ENCODE results near the gene MCM7.

The MCM7 gene

DNA sequence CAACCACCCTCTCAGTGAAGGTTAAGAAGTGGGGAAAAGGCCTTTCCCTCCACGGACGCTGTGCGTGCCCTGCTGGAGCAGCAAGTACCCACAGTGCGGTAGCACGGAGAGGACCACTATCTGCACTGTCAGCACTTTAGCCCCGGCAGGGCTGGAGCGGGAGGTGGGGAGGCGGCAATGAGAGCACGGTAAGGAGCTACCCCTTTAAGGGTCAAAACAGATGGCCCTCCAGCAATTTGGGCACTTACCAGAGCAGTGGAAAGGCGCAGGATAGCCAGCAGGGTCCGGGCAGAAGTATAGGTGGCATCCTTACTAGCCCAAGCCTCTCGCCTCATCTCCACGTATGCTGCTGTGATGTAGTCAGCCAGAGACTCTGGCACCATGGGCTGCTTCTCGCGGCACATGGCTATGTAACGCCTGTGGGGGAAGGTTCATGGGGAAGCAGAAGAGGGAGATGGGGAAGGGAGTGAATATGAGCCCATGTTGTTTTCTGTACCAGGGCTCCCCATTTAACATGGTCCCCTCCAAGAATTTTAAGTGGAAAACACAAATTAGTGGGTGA, 7.2 kb downstream of the MCM7 start:
- DNase-seq (ENCODE audit: low read depth, low spot score): no peak

DNA sequence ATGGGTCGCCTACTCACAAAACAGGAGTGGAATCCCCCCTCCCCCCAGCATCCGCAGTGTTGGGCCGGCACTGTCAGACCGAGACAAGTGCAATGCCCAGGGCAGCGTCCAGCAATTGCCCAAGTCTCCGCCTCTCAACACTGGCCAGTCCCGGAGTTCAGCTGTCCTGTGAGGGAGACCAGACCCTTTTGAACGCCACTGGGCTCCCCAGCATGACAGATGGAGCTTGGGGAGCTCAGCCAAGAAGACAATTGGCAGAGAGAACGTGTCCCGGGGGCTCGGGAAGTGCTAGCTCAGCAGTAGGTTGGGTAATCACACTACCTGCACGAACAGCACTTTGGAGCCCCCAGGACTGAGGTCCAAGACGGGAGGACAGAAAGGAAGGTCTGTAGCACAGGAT, 7.7 kb downstream of the MCM7 start:
- DNase-seq (ENCODE audit: low read depth, low spot score): no peak

DNA sequence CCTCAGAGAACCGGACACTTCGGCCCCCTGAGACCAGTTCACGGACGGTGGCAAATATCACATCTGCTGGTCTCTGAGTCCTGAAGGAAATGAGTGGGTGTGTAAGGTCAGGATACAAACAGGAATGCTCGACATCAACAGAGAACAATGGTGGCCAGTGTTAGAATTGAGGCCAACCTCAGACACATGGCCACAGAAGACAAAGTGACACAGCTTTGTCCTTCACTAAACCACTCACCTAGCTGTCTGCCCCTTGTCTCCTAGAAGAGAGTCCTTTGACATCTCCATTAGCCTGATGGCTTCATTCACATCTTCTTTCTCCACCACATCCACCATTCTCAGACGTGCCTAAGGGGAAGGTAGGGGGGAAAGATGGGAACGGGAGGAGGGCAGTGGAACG, 8.1 kb downstream of the MCM7 start:
- DNase-seq (ENCODE audit: low read depth, low spot score): no peak

DNA sequence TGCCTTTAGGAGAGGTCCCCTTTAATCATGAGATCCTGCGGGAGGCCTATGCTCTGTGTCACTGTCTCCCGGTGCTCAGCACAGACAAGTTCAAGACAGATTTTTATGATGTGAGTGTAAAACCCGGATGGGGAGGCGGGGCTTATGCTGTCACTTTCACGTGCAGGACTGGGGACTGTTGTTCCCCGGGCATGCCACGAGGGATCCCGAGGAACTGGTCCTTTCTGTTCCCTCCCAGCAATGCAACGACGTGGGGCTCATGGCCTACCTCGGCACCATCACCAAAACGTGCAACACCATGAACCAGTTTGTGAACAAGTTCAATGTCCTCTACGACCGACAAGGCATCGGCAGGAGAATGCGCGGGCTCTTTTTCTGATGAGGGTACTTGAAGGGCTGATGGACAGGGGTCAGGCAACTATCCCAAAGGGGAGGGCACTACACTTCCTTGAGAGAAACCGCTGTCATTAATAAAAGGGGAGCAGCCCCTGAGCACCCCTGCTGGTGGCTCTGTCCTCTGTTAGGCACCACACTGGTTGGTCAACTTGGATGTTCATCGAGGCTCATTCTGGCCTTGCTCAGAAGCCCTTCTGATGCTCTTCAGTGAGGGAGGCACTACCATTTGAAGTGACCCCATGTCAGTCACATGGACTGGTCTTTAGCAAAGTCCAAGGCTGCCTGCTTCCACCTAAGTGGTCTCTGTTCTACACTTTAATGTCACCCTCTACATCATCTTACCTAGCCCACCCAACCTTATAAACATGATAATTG, 9.6 kb downstream of the MCM7 start:
- no peak for DNase-seq (ENCODE audit: low read depth, low spot score)

DNA sequence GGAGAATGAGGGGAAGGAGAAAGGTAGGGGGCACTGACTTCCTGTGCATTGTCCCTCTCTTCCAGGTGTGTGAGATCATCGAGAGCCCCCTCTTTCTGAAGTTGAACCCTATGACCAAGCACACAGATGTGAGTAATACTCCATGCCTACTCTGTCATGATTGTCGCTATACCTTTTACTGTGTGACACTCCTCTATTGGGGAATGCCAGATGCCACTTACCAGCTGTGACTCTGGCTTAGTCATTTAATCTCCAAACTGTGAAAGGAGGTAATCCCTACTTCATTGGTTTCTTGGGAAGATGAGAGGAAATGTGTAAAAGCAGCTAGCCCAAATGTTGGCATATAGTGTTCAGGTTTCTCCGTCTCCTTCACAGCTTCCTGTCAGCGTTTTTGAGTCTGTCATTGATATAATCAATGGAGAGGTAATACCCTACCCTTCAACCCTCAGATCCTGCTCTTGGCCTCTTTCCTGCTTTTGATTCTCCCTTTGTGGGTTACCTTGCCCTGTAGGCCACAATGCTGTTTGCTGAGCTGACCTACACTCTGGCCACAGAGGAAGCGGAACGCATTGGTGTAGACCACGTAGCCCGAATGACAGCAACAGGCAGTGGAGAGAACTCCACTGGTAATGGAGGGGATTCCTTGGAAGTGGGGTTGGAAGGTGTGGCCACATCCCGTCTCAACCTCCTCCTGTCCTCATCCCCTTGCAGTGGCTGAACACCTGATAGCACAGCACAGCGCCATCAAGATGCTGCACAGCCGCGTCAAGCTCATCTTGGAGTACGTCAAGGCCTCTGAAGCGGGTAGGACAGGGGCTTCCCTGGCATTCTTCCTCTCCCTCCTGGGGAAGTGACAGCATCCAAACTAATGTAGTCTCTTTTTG, 10.4 kb downstream of the MCM7 start:
- DNase-seq (ENCODE audit: low read depth, low spot score): no peak

DNA sequence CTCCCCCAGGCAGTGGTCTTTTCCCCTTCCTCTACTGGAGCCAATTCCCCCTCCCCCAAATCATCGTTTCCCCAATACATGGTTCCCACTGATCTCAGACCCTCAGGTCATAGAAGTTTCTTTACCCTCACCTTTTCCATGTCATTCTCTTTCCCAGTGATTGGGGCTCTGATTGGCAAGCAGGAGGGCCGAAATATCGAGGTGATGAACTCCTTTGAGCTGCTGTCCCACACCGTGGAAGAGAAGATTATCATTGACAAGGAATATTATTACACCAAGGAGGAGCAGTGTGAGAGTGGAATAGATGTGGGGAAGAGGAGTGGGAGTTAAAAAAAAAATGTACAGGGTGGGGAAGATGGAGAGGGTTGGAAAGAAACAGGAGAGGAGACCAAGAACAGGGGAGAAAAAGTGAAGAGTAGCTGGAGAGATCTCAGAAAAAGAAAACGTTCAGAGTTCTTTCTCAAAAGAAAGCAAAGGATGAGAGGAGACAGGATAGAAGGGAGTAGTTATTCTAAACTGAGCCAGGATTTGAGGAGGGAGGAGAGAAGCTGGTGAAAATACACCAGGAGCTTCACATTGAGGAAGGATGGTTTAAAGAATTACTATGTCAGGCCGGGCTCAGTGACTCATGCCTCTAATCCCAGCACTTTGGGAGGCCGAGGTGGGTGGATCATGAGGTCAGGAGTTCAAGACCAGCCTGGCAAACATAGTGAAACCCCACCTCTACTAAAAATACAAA, 11.6 kb downstream of the MCM7 start:
- no peak for DNase-seq (ENCODE audit: low read depth, low spot score)

DNA sequence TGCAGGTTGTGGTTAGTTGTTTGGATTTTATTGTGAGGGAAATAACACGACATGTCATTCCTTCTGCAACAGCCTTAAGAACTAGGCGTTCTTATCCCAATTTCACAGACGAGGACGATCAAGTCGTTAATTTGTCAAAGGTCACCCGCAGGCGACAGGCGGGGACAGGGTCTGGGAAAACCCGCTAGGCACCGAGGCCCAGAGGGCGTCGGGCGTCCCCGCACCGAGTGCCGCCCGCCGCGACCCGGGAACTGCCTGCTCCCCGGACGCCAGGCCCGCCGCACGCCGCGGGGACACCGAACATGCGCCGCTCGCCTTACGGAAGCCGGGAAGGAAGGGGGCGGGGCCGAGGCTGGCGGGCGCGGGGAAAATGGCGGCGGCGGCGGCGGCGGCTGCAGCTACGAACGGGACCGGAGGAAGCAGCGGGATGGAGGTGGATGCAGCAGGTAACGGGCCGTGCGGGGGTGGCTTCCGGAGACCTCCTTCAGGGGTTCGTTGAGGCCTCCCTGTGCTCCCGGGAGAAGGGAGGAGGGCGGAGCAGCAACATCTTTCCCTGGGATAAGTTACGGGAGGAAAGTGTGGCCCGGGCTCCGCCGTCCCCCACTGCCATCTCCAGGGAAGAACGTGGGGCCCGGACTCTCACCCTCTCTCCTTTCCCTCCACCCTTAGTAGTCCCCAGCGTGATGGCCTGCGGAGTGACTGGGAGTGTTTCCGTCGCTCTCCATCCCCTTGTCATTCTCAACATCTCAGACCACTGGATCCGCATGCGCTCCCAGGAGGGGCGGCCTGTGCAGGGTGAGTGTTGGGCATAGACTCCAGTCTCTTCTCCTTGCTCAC, 12.4 kb downstream of the MCM7 start, which contains the start of gene COPS6:
TSS of gene COPS6 (plus strand) at position 349 of the 837 bp plus-strand sequence. CDS start at position 371, 22 bp downstream.
- peak; percentile 76 for DNase-seq (ENCODE audit: low read depth, low spot score)

DNA sequence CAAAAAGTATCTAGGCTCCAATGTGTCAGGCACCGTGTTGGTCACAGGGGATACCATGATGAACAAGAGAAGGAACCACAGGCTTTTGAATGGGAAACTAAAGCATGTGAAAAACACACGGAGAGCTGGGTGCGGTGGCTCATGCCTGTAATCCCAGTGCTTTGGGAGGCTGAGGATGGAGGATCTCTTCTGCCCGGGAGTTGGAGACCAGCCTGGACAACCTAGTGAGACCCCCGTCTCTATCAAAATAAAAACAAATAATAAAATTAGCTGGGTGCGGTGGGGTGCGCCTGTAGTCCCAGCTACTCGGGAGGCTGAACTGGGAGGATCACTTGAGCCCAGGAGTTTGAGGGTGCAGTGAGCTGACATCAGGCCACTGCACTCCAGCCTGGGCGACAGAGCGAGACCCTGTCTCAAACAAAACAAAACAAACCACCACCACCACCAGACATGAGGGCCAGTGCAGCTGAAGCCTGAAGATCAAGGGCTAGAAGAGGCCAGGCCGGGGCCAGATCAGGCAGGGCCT, 13.0 kb downstream of the MCM7 start:
- DNase-seq (ENCODE audit: low read depth, low spot score): no peak

DNA sequence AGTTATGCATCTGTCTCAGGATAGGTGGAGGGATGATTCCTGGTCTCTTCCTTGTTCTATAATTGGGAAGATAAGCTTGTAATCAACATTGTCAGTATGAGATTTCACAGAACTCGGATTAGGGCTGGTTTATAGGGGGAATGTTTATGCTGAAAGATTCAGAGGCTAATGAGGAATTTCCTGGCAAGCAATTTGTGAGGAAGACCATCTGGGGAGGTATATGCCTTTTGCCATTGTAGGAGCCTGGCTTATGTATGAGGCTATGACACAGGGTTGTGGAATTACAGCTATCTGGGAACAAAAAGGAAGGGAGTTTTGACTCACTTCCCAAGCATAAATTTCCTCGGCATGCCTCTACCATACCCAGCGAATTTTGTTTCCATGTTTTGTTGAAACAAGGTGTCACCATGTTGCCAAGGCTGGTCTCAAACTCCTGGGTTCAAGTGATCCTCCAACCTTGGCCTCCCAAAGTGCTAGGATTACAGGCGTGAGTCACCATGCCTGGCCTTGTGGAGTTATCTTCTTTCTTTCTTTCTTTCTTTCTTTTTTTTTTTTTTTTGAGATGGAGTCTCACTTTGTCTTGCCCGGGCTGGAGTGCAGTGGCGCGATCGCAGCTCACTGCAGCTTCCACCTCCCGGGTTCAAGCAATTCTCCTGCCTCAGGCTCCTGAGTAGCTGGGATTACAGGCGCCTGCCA, 14.0 kb downstream of the MCM7 start:
- no peak for DNase-seq (ENCODE audit: low read depth, low spot score)

DNA sequence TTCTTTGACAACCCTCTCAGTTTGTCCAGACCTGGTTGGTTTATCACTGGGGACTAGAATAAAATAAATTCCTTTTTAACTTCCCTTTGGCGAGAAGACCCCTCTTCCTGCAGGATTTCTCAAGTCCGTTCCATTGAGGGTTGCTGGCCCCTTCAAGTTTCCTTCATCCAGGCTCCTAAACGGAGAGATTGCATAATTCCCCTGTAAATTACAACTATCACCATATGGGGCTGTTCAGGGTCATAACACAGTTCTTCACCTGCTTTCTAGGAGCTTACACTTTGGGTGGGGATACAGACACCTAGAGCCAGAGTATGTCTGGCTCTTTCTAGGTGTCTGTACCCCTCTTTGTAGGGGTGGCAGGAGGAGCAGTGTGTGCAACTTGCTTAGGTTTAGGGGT, 15.7 kb downstream of the MCM7 start:
- no peak for DNase-seq (ENCODE audit: low read depth, low spot score)

DNA sequence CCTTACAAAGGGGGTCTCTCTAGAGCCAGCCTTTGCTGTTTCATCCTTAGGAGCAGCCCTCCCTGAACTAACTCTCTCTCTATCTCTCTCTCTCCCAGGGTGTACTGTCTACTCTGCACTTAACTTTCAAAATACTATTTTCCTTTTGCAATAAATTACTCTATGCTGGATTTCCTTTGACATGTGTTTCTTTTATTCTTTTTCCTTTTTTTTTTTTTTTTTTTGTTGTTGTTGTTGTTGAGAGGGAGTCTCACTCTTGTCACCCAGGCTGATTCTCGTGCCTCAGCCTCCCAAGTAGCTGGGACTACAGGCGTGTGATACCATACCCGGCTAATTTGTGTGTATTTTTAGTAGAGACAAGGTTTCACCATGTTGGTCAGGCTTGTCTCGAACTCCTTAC, 18.2 kb downstream of the MCM7 start:
- no peak for DNase-seq (ENCODE audit: low read depth, low spot score)

DNA sequence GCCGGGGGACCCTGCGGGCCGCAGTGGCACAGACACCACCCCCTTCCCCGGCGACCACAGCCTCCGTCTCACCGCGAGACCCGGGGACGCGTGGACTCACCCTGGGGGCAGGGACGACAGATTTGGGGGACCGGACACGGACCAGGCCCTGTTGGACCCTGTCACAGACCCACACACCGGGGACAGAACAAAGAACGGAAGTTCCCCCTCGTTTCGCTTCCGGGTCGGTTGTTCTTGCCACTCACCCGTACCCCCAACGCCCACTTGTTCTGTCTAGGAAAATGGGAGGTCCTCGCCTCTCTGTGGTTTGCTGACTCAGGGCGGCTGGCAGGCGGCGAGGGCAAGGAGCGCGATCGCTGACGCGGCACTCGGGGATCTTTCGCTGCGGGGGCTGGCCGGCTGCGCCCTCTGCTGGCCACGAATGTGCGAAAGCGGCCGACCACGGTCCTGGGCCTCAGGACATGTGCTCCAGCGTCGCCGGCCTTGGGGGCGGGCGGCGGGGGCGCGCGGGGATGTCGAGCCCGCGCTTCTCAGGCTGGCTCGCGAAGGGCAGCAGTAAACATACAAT, 19.6 kb downstream of the MCM7 start, which contains the start of gene ZNF3:
TSS of gene ZNF3 (minus strand) at position 189 of the 568 bp plus-strand sequence. CDS start 4,366 bp downstream, outside the sequence.
- peak; percentile 96 for DNase-seq (ENCODE audit: low read depth, low spot score)

DNA sequence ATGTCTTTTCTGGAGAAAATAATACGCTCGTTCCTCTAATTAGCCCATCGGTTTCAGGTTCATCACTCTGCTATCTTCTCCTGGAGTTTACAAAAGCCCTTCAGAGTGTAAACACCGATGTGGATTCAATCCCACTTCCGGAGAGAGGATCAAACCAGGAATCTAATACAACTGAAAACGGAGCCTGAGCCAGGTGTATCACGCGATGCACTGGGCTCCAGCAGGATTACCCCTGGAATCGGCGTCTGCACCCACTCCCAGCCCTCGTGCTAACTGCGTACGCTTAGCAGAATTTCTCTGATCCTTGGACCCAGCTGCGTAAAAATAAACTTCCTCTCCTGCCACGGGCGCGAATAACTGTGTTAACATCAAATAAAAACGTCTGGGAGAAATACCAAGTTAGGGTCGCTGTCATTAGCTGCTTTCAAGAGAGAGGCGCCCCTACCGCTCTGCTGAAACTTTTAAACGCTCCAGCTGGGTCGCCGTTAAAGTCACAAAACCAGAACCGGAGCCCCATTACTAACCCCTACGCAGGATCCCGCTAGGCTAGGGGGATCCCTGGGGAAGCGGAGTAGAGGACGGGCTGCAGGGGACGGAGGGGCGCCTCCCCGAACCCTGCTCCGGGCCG, 20.2 kb downstream of the MCM7 start:
- no peak for DNase-seq (ENCODE audit: low read depth, low spot score)

DNA sequence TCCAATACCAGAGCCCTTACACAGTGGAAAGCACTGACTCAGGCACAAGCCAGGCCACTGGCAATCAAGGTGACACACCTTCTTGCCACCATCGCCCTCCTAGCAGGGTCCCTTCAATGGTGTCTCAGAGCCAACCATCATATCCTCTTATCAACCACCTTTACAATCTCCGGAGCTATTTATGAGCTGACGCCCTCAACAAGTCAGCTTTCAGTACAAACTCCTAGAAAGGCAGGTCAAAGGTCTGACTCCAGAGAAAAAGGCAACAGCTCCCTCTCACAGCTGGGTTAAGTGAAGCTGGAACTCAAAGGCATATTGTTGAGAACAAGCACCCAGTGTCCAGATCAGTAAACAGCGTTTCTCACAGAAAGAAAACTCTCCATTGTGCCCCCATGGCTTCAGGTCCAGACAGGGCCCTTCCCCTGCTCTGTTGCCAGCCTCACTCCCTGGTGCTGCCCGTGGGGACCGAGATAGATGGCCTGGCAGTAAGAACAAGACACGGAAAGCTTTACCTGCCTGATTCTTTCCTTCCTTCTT, 22.1 kb downstream of the MCM7 start:
- DNase-seq (ENCODE audit: low read depth, low spot score): no peak

DNA sequence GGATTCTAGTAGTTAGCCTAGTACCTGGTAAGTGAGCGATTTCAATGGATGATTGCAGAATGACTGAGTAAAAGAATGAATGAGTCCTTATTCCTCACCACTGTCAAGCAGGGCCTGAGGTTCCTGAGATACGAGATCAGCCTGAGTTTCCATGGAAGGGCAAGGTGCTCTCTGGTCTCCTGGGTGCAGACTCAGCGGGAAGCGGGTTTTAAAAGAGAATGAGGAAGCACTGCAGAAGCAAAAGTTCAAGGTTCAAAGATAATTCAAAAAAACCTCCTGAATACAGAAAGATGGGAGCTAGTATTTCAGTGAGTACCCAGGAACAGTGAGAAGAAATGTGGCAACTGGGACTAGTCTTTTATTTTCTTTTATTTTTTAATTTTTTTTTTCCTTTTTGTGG, 24.0 kb downstream of the MCM7 start:
- DNase-seq (ENCODE audit: low read depth, low spot score): no peak

DNA sequence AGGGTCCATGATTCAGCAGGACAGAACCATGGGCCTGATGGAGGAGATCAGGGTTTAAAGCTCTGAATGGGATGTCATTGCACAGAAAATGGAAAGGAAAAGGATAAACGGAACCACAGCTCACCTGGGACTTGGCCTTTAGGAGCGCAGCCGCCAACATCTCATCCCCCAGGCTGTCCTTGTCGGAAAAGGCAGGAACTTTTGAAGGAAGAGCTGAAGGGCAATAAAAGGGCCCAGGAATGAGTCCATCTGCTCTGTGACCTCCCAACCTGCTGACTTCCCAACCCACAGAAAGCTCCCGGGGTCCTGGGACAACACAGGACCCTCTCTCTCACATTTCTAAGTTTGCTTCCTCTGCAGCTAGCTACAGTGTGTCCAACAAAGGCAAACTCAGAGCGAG, 25.8 kb downstream of the MCM7 start:
- DNase-seq (ENCODE audit: low read depth, low spot score): no peak

DNA sequence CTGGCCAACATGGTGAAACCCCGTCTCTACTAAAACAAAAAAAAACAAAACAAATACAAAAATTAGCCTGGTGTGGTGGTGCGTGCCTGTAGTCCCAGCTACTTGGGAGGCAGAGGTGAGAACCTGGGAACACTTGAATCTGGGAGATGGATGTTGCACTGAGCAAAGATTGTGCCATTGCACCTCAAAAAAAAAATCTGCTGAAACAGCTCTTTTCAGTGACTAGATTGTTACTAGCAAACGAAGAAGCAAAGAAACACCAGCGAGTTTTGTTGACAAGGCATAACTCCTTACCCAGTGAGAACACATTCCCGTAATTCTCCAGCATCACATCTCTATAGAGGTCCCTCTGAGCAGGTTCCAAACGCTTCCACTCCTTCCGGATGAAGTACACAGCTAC, 26.4 kb downstream of the MCM7 start:
- DNase-seq (ENCODE audit: low read depth, low spot score): no peak

DNA sequence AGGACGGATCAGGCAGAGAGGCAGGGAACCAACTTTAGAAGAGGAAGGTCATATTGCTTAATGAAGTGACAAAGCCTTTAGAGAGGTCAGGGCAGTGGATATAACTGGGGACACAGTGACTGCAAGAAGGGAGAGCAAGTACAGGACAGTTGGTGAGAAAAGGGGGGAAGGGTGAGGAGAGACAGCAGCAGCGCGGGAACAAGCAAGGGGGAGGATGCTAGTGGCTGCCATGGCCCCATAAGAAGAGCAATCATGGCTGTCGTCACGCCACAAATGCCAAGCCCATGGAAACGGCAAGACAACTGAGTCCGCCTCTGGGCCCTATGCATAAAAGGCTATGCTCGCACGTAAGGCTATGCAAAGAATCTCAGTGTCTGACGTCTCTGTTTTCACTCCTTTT, 28.7 kb downstream of the MCM7 start:
- DNase-seq (ENCODE audit: low read depth, low spot score): no peak

Measured in activated naive CD8-positive, alpha-beta T cell treated with anti-CD3 and anti-CD28 coated beads, Interleukin-2, amount 50 U/mL, for 16 hours (primary cell).